Right ventricle myocardium superior (tissue), 1 donor: Measurements from ENCODE around the gene SMOC1. TPM values are rescaled to one million over a fixed set of nuclear protein-coding genes. Genes with fewer than 3 reads are reported as not detected.

Experiments
- ATAC-seq: fragments of 200-7000 bp; cut with Tn5 transposase; one replicate; pipeline ENCODE4 v1.9.1; 2020; ENCODE audit warnings: mild to moderate bottlenecking; ENCODE audit not compliant: poor library complexity
- DNase-seq: peaks from one replicate; pipeline ENCODE4 v3.0.0-alpha.2; 2020
- intact Hi-C: fragments of 100-400 bp; cut with DNase I; formaldehyde crosslinking; loops from one replicate; pipeline ENCODE4 v1.11.2; 2022
- total RNA-seq: library from RNA; stranded (reverse); fragmentation: NEBNext Ultra II Directional; extraction: Animal tissue kit (Norgen Biotek cat#: 25700); gene quantifications from one replicate; pipeline ENCODE4 v1.2.1, GENCODE V29; 2021
- donor health status: DM: no; HTN: yes; CAD: no; lungs with severe emphysema.

Gene SMOC1
- total RNA-seq, 1 donor from 2014 or later, result 1.8 TPM

GRCh38 chr14:70018713-70019211, 139.5 kb downstream of the SMOC1 start:
- intact Hi-C loops, result no loop called here
- DNase-seq, result peak; percentile 50
- peak; percentile 83 for ATAC-seq

- intact Hi-C loops, result no loop called here
- DNase-seq (no peak), ATAC-seq (no peak)
Measured at GRCh38 chr14:70019695-70020094, 140.5 kb downstream of the SMOC1 start.

DNA sequence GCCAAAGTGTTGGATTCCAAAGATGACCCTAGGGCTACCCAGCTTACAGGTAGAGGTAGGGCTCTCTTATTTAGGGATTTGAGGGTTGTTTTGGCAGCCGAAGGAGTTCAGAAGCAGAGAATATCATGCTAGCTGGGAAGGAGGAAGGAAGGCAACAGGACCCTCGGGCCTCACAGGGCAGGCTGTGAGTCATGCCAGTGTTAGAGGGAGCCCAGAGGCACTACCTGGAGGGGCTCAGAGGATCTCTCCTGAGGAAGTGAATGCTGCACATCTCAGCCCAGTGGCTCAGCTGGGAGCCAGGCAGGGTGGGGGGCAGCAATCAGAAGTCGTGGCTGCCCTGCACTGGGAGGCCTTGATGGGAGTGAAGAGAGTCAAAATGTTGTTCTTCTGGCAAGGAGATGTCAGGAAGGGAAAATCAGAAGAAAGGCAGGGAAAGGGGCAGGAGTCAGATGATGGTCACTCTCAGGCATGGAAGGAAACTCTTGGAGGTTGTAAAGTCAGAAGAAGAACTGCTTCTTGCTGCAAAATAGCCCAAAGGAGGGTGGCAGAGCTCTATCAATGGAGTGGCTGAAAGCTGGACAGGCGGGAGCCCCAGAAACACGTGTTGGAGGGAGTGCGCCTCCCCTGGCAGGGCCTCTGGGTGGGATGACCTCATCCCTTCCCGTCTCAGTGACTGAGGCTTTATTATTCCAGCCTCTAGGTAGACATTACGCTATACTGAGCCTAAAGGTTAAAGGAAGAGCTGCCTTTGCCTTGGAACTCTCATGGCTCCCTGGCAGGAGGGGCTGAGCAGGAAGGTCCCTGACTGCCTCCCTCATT, 141.3 kb downstream of the SMOC1 start:
- intact Hi-C loops, result no loop called here
- no peak for ATAC-seq
- no peak for DNase-seq

- DNase-seq, result no peak
- intact Hi-C loops, result no loop called here
- no peak for ATAC-seq
Measured at GRCh38 chr14:70021548-70022220, 142.5 kb downstream of the SMOC1 start.

DNA sequence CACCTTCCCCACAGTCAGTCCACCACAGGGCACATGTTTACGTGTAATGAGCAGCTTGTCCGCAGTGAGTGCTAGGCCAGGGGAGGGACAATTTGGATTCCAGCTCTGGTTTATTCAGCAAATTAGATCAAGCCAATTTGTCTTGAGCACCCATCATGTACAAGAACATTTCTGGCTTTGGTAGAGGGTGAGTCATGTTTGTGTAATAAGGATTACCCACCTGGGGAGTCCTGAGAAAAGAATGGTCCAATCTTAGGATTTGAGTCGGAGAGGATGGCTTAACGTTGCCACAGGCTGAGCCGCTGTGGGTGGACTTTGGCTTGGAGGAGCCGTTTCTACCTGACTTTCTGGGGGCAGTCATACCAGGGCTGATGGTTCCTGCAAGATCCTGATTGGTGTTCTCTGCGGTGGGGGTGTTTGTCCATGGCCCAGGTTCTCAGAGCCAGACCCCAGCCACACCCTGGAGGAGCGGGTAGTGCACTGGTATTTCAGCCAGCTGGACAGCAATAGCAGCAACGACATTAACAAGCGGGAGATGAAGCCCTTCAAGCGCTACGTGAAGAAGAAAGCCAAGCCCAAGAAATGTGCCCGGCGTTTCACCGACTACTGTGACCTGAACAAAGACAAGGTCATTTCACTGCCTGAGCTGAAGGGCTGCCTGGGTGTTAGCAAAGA, 143.7 kb downstream of the SMOC1 start:
- ATAC-seq, result no peak
- intact Hi-C loops, result no loop called here
- no peak for DNase-seq

- ATAC-seq, result no peak
- intact Hi-C loops, result no loop called here
- no peak for DNase-seq
Measured at GRCh38 chr14:70023871-70024270, 144.7 kb downstream of the SMOC1 start.

- peak; percentile 87 for ATAC-seq
- intact Hi-C loops, result loop anchor here (2.0 kb wide), 1 partner anchor 209 kb away; no protein-coding TSS in a partner anchor
Measured at GRCh38 chr14:70027785-70028428, 148.7 kb downstream of the SMOC1 start.

DNA sequence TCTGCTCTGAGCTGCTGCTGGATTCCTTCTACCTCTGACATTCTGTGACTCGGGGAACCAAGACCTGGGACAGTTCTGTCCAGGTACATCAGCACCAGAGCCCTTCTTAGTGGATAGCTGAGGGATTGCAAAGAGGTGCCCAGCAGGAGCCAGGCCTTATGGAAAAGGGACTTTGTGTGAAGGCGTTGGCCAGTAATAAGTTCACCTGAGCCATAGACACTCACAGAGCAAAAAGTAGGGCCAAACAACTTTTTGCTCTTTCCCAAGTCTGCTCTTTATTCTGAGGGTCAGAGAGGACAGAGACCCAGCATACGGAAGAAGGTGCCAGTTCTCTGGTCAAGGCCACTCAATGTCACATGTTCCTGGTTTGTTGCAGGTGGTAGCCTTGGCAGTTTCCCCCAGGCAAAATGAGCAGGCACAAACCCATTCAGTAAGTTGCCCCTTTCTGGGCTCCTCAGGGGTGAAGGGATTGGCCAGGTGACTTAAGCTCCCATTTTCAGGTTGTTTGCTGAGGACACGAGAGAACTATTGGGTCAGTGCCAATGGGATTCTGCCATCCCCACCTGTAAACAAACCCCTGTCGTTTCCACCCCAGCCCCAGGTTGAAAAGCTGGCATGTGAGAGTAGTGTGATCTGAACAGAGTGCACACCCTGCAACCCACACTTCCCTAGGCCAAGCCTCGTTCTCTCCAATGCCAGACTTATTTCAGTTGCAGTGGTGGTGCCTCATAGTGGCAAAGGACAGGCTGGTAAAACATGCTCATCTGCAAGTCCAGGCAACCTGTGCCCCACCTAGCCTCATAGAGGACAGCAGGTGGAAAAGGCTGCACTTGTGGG, 150.3 kb downstream of the SMOC1 start:
- intact Hi-C loops, result loop anchor here (2.0 kb wide), 1 partner anchor 211 kb away; no protein-coding TSS in a partner anchor
- no peak for ATAC-seq
- no peak for DNase-seq

More at GRCh38 chr14:70027785-70028428, 148.7 kb downstream of the SMOC1 start:
- peak; percentile 85 for DNase-seq

- no peak for DNase-seq
- no peak for ATAC-seq
- intact Hi-C loops, result no loop called here
Measured at GRCh38 chr14:70032016-70032415, 152.8 kb downstream of the SMOC1 start.

DNA sequence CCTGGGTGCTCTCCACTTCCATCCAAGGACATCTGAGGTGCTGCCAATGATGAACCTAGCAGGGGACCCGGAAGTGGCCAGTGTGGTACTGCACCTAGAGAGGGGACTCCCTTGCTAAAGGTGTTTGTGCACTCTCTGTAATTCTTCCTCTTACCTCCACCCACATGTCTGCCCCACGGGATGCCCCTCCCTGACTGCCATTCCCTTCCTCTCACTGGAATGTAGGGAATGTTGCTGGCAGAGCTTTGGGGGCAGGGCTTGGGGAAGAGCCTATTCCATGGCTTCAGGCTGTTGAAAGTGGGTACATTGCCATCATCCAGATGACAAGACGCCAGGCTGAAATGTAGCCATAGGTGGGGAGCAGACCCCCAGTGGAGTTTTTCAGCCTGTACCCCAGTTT, 153.2 kb downstream of the SMOC1 start:
- intact Hi-C loops, result no loop called here
- DNase-seq (no peak), ATAC-seq (no peak)

DNA sequence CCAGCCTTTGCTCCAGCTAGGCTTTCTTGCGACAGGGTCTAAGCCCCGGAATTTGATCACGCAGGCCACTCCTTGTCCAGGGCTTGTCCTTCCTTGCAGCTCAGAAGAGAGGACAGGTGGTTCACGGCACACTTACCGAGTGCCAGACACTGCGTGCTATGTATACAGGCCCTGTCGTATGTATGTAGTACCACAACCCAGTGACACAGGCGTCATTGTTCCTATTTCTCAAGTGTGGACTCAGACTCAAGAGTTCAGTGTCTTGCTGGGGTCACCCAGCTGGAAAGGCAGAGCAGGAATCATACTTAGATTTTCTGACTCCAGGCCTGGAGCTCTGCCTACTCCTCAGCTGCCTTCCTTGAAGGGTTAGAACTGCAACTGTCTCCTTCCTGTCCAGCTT, 153.9 kb downstream of the SMOC1 start:
- intact Hi-C loops, result no loop called here
- DNase-seq (no peak), ATAC-seq (no peak)

DNA sequence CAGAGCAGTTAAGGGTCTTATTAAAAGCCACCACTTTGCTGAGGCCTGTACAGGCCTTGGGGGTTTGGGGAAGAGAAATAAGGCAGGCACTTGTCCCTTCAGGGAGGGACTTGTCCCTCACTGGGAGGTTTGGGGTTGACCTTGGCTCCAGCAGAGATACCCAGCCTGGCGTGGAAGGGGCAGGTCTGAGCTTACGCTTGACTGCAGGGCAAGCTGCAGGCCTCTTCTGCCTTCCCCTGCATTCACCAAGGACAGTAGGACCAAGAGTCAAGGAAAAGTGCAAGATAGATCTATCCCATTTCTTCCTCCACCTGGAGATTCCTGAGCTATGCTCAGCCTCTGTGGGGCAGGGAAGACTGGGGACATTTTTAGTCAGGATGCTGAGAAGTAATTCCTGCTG, 154.3 kb downstream of the SMOC1 start:
- DNase-seq (no peak), ATAC-seq (no peak)
- intact Hi-C loops, result no loop called here

- intact Hi-C loops, result no loop called here
- no peak for ATAC-seq
- no peak for DNase-seq
Measured at GRCh38 chr14:70034257-70034656, 155.0 kb downstream of the SMOC1 start.

GRCh38 chr14:70036665-70037064, 157.4 kb downstream of the SMOC1 start:
- no peak for DNase-seq
- intact Hi-C loops, result no loop called here
- ATAC-seq, result no peak

DNA sequence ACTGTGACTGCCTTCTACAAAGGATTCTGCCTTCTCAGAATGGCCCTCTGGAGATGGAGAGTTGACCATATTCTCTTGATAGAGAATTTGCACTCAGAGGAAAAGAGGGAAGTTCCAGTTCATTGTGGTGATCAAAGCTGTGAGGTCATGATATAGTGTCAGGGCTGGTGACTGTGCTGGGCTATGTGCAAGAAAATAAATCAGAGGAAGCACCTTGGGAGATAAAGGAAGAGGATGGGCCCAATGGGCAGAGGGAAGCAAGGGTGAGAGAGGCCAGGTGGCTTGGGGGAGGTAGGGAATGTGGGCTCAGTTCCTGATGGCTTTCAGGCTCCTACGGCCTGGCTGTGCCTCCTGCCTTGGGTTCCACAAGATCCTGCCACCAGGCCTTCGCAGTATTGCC, 163.8 kb downstream of the SMOC1 start:
- DNase-seq, result no peak
- intact Hi-C loops, result no loop called here

DNA sequence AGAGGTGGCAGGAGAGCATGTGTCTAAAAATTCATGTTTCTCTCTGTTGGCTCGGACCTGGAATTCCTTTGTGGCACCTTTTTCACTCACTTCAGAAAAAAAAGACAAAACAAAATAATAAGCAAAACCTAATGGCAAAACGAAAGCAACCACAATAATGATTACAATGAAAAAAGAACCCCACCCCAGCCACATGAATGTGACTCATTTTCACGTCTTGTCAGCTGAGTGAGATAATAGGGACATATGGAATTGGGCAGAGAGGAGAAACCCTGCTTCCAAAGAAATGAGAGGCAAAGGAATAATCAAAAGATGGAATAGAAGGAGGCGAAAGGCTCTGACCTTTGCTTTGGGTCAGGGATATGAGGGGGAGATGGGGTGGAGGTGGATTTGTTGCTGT, 166.1 kb downstream of the SMOC1 start:
- no peak for DNase-seq
- intact Hi-C loops, result no loop called here
- no peak for ATAC-seq

More for the DNA sequence above, 163.8 kb downstream of the SMOC1 start:
- ATAC-seq, result no peak

GRCh38 chr14:70045844-70046535, 166.8 kb downstream of the SMOC1 start:
- DNase-seq (peak; percentile 75), ATAC-seq (peak; percentile 92)
- intact Hi-C loops, result no loop called here
